ENCODE data around the gene CABP4.

Gene CABP4

GRCh38 chr11:67495234-67496005 lies 40.3 kb downstream of the CABP4 start:
- no peak for DNase-seq (ENCODE audit: low read depth in 2 of 3, low spot score in 1 of 3)

- no peak for DNase-seq (ENCODE audit: low read depth in 2 of 3, low spot score in 1 of 3)
Observed at GRCh38 chr11:67496113-67496512, 41.0 kb downstream of the CABP4 start.

GRCh38 chr11:67497656-67498291 lies 42.6 kb downstream of the CABP4 start:
- no peak for DNase-seq (ENCODE audit: low read depth in 2 of 3, low spot score in 1 of 3)

- DNase-seq (ENCODE audit: low read depth in 2 of 3, low spot score in 1 of 3), result no peak
Observed at GRCh38 chr11:67498544-67498972, 43.4 kb downstream of the CABP4 start.

- no peak for DNase-seq (ENCODE audit: low read depth in 2 of 3, low spot score in 1 of 3)
Observed at GRCh38 chr11:67499808-67500483, 44.8 kb downstream of the CABP4 start.

- no peak for DNase-seq (ENCODE audit: low read depth in 2 of 3, low spot score in 1 of 3)
Observed at GRCh38 chr11:67500484-67500821, 45.3 kb downstream of the CABP4 start.

- DNase-seq (ENCODE audit: low read depth in 2 of 3, low spot score in 1 of 3), result no peak
Observed at GRCh38 chr11:67500831-67501715, 45.9 kb downstream of the CABP4 start.

- no peak for DNase-seq (ENCODE audit: low read depth in 2 of 3, low spot score in 1 of 3)
Observed at GRCh38 chr11:67501854-67502253, 46.7 kb downstream of the CABP4 start.

- no peak for DNase-seq (ENCODE audit: low read depth in 2 of 3, low spot score in 1 of 3)
Observed at GRCh38 chr11:67502328-67502979, 47.3 kb downstream of the CABP4 start.

- no peak for DNase-seq (ENCODE audit: low read depth in 2 of 3, low spot score in 1 of 3)
Observed at GRCh38 chr11:67503119-67504004, 48.2 kb downstream of the CABP4 start.

GRCh38 chr11:67504005-67504949 lies 49.1 kb downstream of the CABP4 start:
- DNase-seq (ENCODE audit: low read depth in 2 of 3, low spot score in 1 of 3), result no peak

GRCh38 chr11:67504950-67505581 lies 49.9 kb downstream of the CABP4 start, which contains the start of gene PITPNM1:
Gene PITPNM1 (minus strand): TSS chr11:67505363. CDS start chr11:67504180, 1,183 bp downstream.
- DNase-seq (ENCODE audit: low read depth in 2 of 3, low spot score in 1 of 3), result peak in 2 of 3 donors; percentile 64 to 75

- peak; percentile 88 to 93 (median 89) for DNase-seq (ENCODE audit: low read depth in 2 of 3, low spot score in 1 of 3)
Observed at GRCh38 chr11:67505605-67506396, 50.6 kb downstream of the CABP4 start.

- DNase-seq (ENCODE audit: low read depth in 2 of 3, low spot score in 1 of 3), result no peak
Observed at GRCh38 chr11:67506426-67507051, 51.4 kb downstream of the CABP4 start.

GRCh38 chr11:67507242-67507863 lies 52.2 kb downstream of the CABP4 start:
- DNase-seq (ENCODE audit: low read depth in 2 of 3, low spot score in 1 of 3), result no peak

GRCh38 chr11:67507864-67508485 lies 52.8 kb downstream of the CABP4 start, which contains the start of gene CDK2AP2:
Gene CDK2AP2 (minus strand): TSS chr11:67508162. CDS start chr11:67508082, 80 bp downstream.
- peak; percentile 97 to 99 (median 98) for DNase-seq (ENCODE audit: low read depth in 2 of 3, low spot score in 1 of 3)
